MM.1S (cell line): ENCODE measurements around the gene GPR17.

Source experiments
- DNase-seq: peaks from one replicate; pipeline ENCODE4 v3.0.0-alpha.2; 2015
- H2AFZ ChIP-seq: fragments of 300-600 bp; sonication (generic); 2 replicates; pipeline ENCODE4 v1.6.0; 2016; ENCODE audit warnings: antibody characterized with exemption, low read length
- H3F3A ChIP-seq: fragments of 300-600 bp; sonication (generic); 2 replicates; pipeline ENCODE4 v1.6.1; 2016; ENCODE audit warnings: mild to moderate bottlenecking, antibody characterized with exemption, low read length, moderate library complexity, mixed read lengths; ENCODE audit not compliant: insufficient read depth
- H3K27ac ChIP-seq: fragments of 300-600 bp; sonication (generic); 2 replicates; pipeline ENCODE4 v1.5.1; 2016; ENCODE audit warnings: mild to moderate bottlenecking, low read length
- H3K27me3 ChIP-seq: fragments of 300-600 bp; sonication (generic); replicated peaks from 2 replicates; pipeline ENCODE4 v1.6.0; 2016; ENCODE audit warnings: low read length; ENCODE audit not compliant: insufficient read depth
- H3K36me3 ChIP-seq: fragments of 300-600 bp; sonication (generic); replicated peaks from 2 replicates; pipeline ENCODE4 v1.6.1; 2016; ENCODE audit warnings: mild to moderate bottlenecking, low read length, mixed read lengths; ENCODE audit not compliant: insufficient read depth
- H3K4me1 ChIP-seq: fragments of 300-600 bp; sonication (generic); 2 replicates; pipeline ENCODE4 v1.6.1; 2016; ENCODE audit warnings: low read length, mixed read lengths
- H3K4me2 ChIP-seq: fragments of 300-600 bp; sonication (generic); 2 replicates; pipeline ENCODE4 v1.6.0; 2016; ENCODE audit warnings: low read depth, low read length
- H3K4me3 ChIP-seq: fragments of 300-600 bp; sonication (generic); 2 replicates; pipeline ENCODE4 v1.5.1; 2016; ENCODE audit warnings: low read length, mixed read lengths
- H3K79me2 ChIP-seq: fragments of 300-600 bp; sonication (generic); 2 replicates; pipeline ENCODE4 v1.6.1; 2016; ENCODE audit warnings: mixed run types, low read length, mixed read lengths
- H3K9ac ChIP-seq: fragments of 300-600 bp; sonication (generic); 2 replicates; pipeline ENCODE4 v1.6.1; 2016; ENCODE audit warnings: low read length, mixed read lengths
- H3K9me2 ChIP-seq: fragments of 300-600 bp; sonication (generic); replicated peaks from 2 replicates; pipeline ENCODE4 v1.6.1; 2016; ENCODE audit warnings: mild to moderate bottlenecking, low read length, mixed read lengths; ENCODE audit not compliant: insufficient read depth
- H3K9me3 ChIP-seq: fragments of 300-600 bp; sonication (generic); replicated peaks from 2 replicates; pipeline ENCODE4 v1.6.1; 2016; ENCODE audit warnings: mild to moderate bottlenecking, low read length, mixed read lengths; ENCODE audit not compliant: insufficient read depth
- H4K20me1 ChIP-seq: fragments of 300-600 bp; sonication (generic); 2 replicates; pipeline ENCODE4 v1.6.1; 2016; ENCODE audit warnings: mild to moderate bottlenecking, low read length, moderate library complexity, mixed read lengths; ENCODE audit not compliant: insufficient read depth
- EZH2 ChIP-seq: fragments of 300-600 bp; sonication (generic); optimal IDR thresholded peaks from 2 replicates; pipeline ENCODE3; 2017; ENCODE audit warnings: low read depth, mild to moderate bottlenecking, antibody characterized with exemption, low read length, mixed read lengths
- EZH2phosphoT487 ChIP-seq: fragments of 300-600 bp; sonication (generic); IDR thresholded peaks from 2 replicates; pipeline ENCODE4 v1.6.1; 2018; ENCODE audit warnings: antibody characterized with exemption, low read length
- TF ChIP-seq, protein P1 (sequence below): fragments of 300-600 bp; sonication (generic); IDR thresholded peaks from 2 replicates; pipeline ENCODE4 v1.5.1; 2016; ENCODE audit warnings: antibody characterized with exemption, low read length, mixed read lengths

Gene GPR17

DNA sequence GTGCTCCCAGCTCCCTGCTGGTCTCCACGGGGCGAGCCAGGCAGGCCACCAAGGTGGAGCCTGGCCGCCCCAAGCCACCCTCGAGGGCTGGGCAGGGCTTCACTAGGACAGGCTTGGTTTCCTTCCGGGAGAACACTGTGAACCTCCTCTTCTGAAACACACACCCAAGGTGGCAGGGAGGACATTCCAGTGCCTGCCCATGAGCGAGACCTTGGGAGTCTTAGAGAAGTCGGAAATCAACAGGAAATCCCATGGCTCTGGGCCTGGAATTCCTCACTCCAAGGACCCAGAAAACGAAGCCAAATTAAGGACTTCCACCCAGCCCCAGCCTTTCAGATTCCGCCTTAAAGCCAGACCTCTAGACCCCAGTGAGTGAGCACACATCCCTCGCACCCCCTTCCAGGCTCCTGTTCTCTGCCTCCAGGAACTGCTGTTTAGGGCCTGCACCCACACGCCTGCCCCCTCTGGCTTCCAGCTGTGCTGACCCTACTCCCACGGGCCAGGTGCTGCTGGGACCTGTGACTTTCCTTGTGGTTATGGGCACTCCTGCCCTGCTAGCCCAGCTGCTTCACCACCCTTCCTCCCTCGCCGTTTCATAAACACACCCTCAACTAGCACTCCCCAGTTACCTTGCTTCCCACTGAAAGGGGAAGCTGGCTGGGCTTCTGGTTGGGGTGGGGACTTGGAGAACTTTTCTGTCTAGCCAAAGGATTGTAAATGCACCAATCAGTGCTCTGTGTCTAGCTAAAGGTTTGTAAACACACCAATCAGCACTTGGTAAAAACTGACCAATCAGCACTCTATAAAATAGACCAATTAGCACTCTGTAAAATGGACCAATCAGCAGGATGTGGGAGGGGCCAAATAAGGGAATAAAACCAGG, 13.7 kb downstream of the GPR17 start:
- Histone ChIP-seq H3K36me3 (no peaks in the 10 kb centered on the region), H3F3A (no peaks in the 10 kb centered on the region), H3K9me2 (no peaks in the 10 kb centered on the region), H3K4me3 (no peak overlapping the region), H3K27ac (no peak overlapping the region), H3K27me3 (peaks cover 5% of the 10 kb centered on the region; the same call in 1 of the 2 replicates), H2AFZ (no peak overlapping the region), H4K20me1 (no peaks in the 10 kb centered on the region), H3K79me2 (no peaks in the 10 kb centered on the region), H3K4me1 (no peaks in the 10 kb centered on the region), H3K9me3 (no peaks in the 10 kb centered on the region), H3K4me2 (no peak overlapping the region), H3K9ac (no peak overlapping the region)
- DNase-seq = no peak
- TF ChIP-seq, protein P1, sequence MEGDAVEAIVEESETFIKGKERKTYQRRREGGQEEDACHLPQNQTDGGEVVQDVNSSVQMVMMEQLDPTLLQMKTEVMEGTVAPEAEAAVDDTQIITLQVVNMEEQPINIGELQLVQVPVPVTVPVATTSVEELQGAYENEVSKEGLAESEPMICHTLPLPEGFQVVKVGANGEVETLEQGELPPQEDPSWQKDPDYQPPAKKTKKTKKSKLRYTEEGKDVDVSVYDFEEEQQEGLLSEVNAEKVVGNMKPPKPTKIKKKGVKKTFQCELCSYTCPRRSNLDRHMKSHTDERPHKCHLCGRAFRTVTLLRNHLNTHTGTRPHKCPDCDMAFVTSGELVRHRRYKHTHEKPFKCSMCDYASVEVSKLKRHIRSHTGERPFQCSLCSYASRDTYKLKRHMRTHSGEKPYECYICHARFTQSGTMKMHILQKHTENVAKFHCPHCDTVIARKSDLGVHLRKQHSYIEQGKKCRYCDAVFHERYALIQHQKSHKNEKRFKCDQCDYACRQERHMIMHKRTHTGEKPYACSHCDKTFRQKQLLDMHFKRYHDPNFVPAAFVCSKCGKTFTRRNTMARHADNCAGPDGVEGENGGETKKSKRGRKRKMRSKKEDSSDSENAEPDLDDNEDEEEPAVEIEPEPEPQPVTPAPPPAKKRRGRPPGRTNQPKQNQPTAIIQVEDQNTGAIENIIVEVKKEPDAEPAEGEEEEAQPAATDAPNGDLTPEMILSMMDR = no peak
- TF ChIP-seq EZH2phosphoT487 = no peak

DNA sequence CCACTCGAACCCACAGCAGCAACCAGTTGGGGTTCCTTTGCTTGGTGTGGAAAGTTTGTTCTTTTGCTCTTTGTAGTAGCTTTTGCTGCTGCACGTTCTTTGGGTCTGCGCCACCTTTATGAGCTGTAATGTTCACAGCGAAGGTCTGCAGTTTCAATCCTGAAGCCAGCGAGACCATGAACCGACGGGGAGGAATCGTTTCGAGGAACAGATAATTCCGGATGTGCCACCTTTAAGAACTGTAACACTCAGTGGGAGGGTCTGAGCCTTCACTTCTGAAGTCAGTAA, 14.3 kb downstream of the GPR17 start:
- no peak for DNase-seq
- no peaks in the 10 kb centered on the region for H3K9me3 ChIP-seq
- no peaks in the 10 kb centered on the region for H3K9me2 ChIP-seq
- H3K9ac ChIP-seq = no peak overlapping the region
- H3K4me2 ChIP-seq = no peak overlapping the region
- H3F3A ChIP-seq = no peaks in the 10 kb centered on the region
- no peaks in the 10 kb centered on the region for H3K36me3 ChIP-seq
- no peak overlapping the region for H3K27ac ChIP-seq
- no peak overlapping the region for H3K4me3 ChIP-seq
- peaks cover 8% of the 10 kb centered on the region for H3K27me3 ChIP-seq
- TF ChIP-seq EZH2phosphoT487 = no peak
- no peak for TF ChIP-seq EZH2
- TF ChIP-seq, protein P1 = no peak
- no peaks in the 10 kb centered on the region for H3K79me2 ChIP-seq
- no peak overlapping the region for H2AFZ ChIP-seq
- H3K4me1 ChIP-seq = no peaks in the 10 kb centered on the region
- H4K20me1 ChIP-seq = no peaks in the 10 kb centered on the region

DNA sequence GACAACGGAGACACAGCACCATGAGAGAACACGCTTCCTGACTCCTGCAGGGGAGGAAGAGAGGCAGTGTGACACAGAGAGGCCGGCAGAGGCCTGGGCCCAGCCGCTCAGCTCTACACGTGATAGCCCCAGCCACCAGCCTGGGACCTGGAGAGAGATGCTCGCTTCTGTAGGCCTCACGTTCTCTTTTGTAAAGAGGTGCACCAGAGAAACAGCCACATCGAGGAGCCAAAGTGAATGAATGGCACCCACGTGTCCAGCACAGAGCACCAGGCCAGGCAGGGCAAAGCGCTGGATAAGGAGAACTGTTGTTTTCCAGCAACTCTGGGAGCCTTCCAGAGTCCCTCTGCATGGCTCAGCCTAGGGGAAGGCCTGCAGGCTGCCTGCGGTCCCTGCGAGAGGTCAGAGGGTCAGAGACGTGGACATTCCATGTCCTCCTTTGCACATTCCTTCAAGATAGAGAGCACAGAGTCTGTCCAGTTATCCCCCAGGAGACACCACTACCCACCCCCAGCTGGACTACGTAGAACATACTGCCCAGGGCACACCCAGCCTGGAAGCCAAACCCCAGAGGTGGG, 15.2 kb downstream of the GPR17 start:
- Histone ChIP-seq H4K20me1 (no peaks in the 10 kb centered on the region), H3K9me2 (no peaks in the 10 kb centered on the region), H3K79me2 (no peaks in the 10 kb centered on the region), H2AFZ (no peak overlapping the region), H3K27me3 (peaks cover 5% of the 10 kb centered on the region; the same call in 1 of the 2 replicates), H3K27ac (no peak overlapping the region), H3K4me3 (no peak overlapping the region), H3F3A (no peaks in the 10 kb centered on the region), H3K36me3 (no peaks in the 10 kb centered on the region), H3K9ac (no peak overlapping the region), H3K4me2 (no peak overlapping the region), H3K4me1 (no peaks in the 10 kb centered on the region), H3K9me3 (no peaks in the 10 kb centered on the region)
- DNase-seq = no peak
- no peak for TF ChIP-seq EZH2phosphoT487
- TF ChIP-seq, protein P1 = no peak
- TF ChIP-seq EZH2 = no peak
